Measurements from ENCODE around the gene CDK6.

CDK6 gene

GRCh38 chr7:92668564-92668963 is 167.8 kb downstream of the CDK6 start:
- DNase-seq, result no peak

GRCh38 chr7:92667816-92668535 is 168.4 kb downstream of the CDK6 start:
- DNase-seq, result no peak

GRCh38 chr7:92665926-92666325 is 170.4 kb downstream of the CDK6 start:
- no peak for DNase-seq

- DNase-seq, result no peak
Measured at GRCh38 chr7:92661651-92662050, 174.7 kb downstream of the CDK6 start.

DNA sequence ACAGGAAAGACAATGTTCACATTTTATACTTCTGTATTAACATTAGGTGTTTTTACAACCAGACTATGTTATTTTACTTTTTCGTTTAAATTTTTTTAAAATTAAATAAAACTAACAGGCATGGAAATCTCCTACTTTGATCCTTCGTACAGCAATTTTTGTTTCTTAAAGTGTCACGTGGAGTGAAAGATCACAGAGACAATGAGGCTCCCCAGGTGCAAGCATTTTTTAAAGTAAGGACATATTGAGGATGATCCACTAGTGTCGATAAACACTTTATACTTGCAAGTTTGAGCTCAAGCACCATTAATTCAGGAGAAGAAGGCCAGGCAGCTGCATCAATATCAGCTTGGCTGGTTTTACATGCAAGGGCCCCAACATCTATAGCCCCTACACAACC is 177.7 kb downstream of the CDK6 start:
- no peak for DNase-seq

GRCh38 chr7:92657391-92657790 is 179.0 kb downstream of the CDK6 start:
- DNase-seq, result no peak

DNA sequence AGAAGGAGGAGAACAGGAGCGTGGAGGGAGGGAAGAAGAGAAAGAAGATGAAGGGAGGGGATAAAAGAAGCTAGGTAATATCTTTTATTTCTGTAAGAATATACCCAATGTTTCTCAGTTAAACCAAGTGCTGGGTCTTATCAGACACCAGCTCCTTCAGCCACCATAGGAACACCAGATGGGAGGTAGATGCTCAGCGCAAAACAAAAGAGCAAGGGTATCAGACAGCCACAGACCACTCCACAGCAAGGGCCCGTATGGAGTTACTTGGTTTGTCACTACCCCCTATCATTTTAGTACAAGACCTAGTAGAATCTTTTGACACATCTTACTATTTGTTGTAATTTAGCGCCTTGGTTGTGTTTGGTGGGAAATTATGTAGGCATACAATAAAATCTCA is 180.3 kb downstream of the CDK6 start:
- no peak for DNase-seq

- DNase-seq, result no peak
Measured at GRCh38 chr7:92655346-92655884, 181.0 kb downstream of the CDK6 start.

DNA sequence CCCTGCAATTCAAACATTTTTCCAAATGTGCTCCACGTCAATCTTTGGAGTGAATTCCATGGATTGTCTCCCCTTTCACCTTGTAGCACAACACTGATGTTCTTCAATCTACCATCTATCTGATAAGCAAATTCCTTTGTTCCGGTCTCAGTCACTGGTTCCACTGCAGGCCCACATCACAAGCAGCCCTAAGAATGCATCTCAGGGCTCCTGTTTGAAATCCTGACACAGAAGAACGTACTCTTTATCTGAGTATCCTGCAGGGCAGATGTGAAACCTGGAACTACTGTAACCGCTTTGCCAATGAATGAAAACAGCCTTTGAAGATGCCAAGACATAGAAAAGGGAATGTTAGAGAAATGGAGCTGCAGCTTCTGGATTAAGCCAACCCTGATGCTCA is 183.2 kb downstream of the CDK6 start:
- DNase-seq, result no peak

DNA sequence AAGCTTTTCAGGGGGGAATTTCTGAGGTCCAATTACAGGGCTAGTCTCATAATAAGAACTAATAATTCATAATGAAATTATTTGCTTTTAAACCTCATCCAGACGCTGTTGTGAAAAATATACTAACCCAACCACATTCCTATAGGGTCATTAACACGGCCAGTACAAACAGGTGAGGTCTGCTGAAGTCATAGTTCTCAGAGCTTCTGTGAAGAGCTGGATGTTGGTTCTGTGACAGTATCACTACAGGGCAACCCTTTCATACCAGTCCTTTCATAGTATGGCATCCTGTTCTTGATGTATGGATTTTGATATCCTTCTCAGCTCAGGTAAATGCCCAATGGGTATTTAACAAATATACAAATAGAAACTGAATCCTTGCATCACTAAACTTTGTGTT is 183.8 kb downstream of the CDK6 start:
- DNase-seq, result no peak

DNA sequence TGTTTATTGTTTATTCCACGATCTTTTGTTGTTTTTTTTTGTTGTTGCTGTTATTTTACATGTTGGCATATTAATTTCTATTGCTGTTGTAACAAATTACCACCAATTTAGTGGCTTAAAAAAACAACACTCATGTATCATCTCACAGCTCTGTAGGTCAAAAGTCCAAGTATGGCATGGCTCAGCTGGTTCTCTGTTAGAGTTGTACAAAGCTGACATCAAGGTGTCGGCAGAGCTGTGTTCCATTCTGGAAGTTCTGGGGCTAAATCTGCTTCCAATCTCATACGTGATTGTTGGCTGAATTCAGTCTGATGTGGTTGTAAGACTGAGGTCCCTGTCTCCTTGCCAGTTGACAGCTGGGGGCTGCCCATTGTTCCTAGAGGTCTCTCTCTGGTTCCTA is 186.0 kb downstream of the CDK6 start:
- no peak for DNase-seq

- DNase-seq, result no peak
Measured at GRCh38 chr7:92648067-92648466, 188.3 kb downstream of the CDK6 start.

- no peak for DNase-seq
Measured at GRCh38 chr7:92647652-92648051, 188.7 kb downstream of the CDK6 start.

- no peak for DNase-seq
Measured at GRCh38 chr7:92647011-92647625, 189.3 kb downstream of the CDK6 start.

GRCh38 chr7:92645114-92646061 is 191.0 kb downstream of the CDK6 start:
- DNase-seq, result no peak

DNA sequence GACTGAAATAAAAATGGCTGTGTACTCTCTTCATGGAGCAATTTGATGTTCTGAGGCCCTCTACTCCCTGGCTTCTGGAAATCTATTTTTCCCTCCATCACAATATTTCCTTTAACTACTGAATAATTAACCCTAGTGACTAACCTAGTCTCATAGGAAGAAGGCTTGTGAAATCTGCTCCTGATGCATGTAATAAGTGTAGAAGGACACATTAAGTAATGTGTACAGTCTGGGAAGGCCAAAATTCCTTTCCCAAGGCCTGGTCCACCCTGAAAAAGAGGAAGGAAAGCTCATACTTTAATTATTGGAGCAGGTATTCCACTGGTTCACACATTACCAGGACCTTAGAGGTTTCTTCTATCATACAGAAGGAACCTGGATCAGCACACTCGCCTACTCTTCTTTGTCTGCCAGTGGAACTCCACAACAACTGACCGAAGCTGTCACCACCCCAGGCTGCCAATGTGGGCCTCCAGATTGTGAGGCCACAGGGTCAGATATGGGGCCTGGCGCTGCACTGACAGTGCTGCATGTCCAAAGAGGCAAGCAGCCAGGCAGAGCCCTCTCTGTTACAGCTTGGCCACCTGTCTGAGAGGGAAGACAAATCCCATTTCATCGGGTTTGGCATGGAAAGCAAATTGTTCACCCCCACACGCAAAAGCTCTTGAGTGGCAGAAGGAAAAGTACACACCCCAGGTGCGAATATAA is 191.8 kb downstream of the CDK6 start:
- DNase-seq, result no peak

GRCh38 chr7:92643821-92644220 is 192.6 kb downstream of the CDK6 start:
- no peak for DNase-seq

GRCh38 chr7:92641921-92642511 is 194.4 kb downstream of the CDK6 start:
- no peak for DNase-seq

DNA sequence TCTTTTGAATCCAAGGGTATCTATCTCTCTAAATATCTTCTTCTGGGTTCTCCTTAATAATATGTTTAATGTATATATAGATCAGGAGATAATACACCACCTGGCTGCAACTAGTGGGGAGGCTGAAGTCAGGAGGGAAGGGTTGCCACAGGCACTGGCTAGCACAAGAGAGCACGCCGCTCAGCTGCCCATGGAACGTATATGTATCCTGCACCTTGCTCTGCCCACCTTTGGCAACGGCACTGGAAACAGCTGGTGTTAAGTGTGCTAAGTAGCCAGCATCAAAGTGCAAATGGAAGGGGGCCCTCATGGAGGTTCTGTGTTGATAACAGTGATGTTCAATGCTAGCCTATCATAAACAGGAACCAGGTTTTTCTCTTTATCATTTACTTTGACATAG is 196.4 kb downstream of the CDK6 start:
- DNase-seq, result no peak

DNA sequence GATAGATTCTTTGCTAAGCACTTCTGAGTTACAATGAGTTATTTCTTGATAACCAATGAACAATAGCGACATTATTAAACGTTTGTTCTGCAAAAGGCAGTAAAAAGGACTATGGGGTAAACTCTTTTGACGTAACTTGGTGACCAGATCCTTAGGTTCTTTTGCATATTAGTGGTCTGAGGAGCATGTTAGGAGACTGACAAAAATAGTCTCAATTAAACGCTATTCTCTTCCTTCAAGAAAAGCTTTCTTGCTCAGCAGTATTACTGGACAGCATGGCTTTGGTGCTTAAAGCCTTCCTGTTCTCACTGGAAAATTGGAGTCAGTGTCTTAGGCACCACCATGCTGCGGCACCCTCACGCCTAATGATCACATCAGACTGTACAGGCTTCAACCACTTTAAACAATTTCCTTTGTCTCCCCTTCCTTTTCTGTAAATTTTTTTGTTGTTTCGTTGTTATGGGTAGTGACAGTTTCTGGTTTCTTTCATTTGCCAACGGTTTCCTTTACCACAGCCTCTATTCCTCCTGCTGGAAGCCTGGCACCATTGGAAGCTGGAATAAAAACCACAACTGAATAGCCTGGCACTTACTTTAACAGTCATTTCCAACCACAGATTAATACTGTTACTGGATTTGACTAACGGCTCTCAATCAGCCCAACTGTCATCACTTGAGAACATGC is 197.0 kb downstream of the CDK6 start:
- no peak for DNase-seq

- no peak for DNase-seq
Measured at GRCh38 chr7:92636018-92636560, 200.3 kb downstream of the CDK6 start.

GRCh38 chr7:92635538-92635937 is 200.8 kb downstream of the CDK6 start:
- DNase-seq, result no peak
